NCI-H187 (cell line): ENCODE results near the gene ADD1.

ENCODE experiments used
- DNase-seq, 2 experiments: peaks; one replicate each; lab custom pipeline; 2025; lab: John Stamatoyannopoulos, UW

The ADD1 gene

DNA sequence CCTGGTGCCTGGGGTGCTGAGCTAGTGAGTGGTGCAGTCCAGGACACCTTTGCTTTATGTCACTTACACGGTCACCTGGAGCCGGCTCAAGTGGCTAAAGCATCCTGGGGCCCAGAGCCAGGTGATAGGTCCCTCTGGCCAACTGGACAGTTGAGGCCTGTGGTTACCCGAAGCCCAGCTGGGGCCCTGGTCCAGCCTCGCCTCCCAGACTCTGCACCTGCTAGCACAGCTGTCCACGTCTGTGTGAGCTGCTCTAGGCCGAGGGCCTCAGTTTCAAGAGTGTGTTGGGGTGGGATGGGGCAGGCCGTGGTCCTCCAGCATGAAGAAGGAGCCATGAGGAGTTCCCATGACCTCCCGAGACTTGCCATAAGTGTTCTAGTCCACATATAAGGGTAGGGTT, 7.7 kb upstream of the ADD1 start:
- no peak for DNase-seq

DNA sequence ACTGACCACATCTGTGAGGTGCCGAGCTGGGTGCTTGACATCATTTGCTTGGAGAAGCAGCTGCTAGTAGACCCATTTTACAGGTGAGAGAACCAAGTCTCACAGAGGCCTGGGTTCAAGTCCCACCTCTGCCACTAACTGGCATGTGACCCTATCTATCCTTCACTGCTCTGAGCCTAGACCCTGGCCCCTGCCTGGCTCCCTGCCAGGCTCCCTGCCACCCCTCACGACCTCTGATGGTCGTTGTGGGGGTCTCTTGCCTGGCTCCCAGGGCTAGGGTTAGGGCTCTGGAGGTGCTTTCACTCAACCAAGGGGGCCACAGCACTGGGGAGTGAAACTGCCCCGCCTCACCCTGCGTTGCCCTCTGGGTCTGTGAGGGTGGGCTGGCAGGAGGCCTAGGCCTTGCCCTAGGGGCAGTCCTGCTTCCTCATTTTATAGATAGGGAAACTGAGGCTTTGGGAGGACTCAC, 7.2 kb upstream of the ADD1 start:
- DNase-seq: no peak

DNA sequence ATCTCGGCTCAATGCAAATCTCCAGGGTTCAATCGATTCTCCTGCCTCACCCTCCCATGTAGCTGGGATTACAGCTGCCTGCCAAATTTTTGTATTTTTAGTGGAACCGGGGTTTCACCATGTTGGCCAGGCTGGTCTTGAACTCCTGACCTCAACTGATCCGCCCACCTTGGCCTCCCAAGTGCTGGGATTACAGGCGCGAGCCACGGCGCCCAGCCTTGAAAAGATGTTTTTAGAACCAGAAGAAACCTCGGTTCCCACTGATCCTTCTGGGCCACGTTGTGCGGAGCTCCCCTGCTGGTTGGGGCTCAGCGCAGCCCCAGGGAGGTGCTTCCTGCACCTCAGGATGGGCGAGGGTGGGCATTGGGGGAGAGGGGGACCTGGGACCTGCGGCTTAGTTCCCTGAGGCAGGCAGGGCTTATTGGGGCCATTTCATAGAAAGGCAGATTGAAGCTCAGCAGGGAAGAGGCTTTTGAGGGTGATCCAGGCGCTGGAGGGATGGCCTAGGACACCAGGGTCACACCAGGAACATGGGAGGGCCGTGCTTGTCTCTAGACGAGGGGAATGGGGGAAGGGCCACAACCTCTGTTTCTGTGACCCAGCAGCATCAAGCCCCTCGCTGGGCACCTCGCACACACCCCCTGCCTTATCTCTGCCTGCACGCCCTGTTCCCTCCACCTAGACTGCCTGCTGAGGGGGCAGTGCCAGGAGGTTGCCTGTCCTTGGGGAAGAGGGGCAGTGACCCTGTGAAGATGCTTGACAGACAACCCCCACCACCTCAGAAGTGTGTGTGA, 6.3 kb upstream of the ADD1 start:
- DNase-seq: no peak

DNA sequence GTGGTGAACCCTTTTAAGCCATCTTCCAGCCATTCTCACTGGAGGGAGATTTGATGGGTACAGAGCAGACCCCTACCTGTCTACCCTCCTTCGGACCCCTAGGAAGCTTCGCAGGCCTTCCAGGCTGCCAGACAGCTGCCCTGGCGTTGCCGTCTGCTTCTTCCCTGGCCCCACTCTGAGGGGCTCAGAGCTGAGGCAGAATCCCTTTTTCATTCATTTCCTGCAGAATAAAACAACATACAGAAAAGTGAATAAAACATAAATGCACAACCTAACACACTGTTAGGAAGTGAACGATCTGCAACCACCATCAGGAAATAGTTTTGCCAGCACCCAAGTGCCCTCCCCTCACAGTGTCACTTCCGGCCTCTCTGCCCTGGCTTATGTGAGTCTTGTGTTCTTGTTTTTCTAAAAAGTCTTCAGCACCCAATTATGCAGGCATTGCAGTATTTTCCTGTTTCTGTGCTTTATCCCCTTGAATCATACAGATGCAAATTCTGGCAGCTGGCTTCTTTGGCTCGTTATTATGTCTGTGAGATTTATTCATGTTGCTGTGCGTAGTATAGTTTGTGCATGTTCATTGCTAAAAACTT, 5.6 kb upstream of the ADD1 start:
- no peak for DNase-seq

DNA sequence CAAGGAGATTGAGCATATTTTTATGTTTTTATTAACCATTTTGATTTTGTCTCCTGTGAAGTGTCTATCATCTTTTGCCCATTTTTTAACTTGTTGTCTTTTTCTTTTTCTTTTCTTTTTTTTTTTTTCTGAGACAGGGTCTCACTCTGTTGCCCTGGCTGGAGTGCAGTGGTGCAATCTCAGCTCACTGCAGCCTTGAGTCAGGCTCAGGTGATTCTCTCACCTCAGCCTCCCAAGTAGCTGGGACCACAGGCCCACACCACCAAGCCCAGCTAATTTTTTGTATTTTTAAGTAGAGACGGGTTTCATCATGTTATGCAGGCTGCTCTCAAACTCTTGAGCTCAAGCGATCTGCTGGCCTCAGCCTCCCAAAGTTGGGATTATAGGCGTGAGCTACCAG, 4.6 kb upstream of the ADD1 start:
- no peak for DNase-seq

DNA sequence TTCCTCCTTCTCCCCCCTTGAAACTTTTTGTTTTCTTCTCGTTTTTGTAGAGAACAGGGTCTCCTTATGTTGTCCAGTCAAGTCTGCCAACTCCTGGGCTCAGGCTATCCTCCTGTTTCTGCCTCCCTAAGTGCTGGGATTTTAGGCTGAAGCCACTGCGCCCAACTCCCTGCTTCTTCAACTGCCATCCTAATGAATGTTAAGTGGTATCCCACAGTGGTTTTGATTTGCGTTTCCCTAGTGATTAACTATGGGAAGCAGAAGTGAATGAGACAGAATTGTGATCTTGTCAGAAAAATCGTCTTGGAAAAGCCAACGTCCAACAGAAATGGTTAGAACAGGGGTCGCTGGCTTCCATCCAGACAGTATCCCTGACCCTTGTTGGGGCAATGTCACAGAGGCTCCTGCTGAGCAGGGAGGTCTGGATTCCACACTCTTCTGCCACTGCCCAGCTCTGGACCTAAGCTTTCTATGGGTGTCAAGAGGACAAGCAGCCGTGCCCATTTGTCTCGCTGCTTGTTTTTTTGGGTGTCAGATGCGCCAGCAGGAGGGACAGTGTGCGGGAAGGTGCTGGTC, 869 bp upstream of the ADD1 start:
- no peak for DNase-seq

DNA sequence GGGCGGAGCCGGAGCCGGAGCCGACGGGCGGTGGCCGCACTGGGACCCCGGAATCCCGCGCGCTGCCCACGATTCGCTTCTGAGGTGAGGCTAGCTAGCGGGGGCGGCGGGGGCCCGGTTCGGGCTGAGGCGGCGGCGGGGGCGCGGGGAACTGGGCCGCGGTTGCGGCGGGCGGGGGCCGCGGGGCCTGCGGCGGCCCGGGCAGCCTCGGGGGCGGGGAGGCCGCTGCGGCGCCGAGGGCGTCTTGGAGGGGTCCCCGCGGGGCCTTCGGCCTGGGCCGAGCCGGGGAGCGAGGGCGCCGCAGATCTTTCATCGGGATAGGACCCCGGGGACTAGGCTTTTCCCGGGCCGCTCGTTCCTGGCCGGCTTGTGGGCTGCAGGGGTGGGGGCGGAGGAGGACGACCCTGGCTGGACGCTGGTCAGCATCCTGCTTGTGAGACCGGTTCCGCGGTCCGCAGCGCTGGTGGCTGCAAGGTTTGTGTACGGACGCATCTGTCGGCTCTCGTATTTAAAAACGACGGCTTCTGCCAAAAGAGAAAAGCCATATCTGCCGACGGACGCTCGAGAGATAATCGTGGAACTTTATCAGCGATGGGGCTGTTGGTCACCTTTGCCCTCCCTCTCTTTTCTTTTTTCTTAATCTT, 419 bp downstream of the ADD1 start:
- no peak for DNase-seq

DNA sequence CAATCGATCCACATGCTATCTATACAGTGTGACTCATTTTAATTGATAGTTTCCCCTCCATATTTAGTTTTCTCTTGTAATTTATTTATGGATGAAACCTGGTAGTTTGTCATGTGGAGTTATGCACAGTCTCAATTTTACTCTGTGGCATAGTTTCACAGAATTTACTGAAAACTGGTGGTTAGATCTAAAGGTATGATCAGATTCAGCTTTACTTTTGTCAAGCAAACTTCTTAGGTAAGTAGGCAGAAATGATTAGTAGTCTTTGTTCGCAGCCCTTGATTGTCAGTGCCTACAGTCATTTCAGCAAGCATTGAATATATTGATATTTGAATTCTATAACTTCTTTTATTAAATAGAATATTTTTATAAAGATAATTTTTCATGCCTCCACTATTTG, 2.5 kb downstream of the ADD1 start:
- DNase-seq: no peak

DNA sequence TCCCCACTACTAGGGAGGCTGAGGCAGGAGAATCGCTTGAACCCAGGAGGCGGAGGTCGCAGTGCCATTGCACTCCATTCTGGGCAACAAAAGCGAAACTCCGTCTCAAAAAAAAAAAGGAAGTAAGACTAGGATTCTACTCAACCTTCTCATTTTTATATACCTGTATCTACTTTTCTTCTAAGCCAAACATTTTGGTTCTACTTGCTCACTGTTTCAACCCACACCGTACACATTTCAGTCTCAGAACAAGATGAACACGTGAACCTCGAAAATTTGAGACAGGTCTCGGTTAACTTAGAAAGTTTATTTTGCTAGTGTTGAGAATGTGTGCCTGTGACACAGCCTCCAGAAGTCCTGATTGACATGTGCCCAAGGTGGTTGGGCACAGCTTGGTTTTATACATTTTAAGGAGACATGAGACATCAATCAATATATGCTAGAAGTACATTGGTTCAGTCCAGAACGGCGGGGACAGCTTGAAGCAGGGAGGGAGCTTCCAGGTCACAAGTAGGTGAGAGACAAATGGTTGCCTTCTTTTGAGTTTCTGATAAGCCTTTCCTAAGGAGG, 3.7 kb downstream of the ADD1 start:
- DNase-seq: no peak

DNA sequence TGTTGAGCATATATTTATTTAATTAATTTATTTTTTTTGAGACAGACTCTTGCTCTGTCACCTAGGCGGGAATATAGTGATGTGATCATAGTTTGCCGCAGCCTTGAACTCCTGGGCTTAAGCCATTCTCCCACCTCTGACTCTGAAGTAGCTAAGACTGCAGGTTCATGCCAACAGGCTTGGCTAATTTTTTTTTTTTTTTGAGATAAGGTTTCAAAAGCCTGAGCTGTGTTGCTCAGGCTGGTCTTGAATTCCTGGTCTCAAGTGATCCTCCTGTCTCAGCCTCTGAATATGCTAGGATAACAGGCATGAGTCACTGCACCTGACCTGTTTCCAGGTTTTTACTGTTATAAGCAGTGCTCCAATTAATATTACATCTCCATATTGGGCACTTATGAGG, 4.8 kb downstream of the ADD1 start:
- no peak for DNase-seq

DNA sequence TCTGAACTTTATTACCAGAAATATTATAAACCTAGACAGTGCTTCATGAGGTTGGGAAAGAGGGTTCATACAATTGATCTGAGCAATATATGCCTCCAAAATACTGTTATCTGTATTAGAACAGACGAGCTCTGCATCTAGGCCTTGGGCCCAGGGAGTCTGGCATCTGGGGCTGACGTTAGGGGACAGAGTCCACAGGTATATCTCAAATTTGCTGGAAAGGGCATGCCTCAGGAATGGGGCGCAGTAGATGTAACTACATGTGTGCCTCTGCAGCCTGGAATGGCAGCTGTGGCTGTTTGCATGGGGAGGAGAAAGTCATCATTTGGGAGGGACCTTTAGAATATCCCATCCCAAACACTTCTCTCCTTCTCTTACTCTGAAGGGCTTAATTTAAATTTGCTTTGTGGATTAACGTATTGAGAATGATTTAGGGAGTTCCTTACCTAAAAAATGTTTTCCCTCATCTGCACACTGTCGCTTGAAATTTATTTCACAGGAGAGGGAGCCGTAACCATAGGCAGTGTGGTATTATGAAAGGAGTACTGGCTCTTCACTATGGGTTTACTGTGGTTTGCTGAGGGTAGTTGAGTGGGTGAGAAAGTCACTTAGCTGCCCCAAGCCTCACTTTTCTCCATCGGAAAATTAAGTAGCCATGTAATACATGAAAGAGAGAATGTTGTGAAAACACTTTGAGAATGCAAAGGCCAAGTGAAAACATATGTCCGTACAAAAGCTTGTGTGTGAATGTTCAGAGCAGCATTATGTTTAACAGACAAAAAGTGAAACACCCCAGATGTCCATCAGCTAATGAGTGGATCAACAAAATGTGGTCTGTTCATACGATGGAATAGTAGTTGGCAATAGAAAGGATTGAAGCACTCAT, 5.9 kb downstream of the ADD1 start:
- DNase-seq: no peak

DNA sequence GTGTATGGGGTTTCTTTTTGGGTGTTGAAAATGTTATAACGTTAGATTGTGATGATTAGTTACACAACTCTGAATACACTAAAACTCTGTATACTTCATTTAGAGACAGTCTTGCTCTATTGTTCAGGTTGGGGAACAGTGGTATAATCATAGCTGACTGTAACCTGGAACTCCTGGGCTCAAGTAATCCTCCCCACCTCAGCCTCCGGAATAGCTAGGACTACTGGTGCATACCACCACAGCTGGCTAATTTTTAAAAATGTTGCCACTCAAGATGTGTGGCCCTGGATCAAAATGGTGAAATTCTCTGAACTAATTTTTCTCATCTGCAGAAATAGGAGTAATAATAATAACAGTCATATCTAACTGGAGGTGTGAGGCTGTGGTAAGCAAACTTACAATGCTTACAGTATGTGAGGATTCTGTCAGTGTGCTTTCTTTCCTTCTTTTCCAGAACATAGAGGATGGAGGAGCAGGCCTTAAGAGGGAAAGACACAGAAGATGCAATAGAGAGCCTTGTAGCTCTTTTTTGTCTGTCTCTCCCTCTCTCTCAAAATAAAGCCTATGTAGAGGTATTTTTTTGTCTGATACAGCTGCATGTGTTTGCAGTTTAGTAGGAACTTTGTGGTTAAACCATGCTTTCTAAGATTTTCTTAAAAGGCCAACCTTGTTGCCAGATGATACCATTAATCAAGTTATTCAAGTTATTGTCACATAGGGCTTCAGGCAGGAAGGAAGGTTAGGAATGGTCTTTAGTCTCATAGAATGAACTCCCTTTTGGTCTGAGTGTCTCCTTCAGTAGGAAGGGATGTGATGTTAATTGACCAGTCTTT, 7.5 kb downstream of the ADD1 start:
- DNase-seq: no peak

DNA sequence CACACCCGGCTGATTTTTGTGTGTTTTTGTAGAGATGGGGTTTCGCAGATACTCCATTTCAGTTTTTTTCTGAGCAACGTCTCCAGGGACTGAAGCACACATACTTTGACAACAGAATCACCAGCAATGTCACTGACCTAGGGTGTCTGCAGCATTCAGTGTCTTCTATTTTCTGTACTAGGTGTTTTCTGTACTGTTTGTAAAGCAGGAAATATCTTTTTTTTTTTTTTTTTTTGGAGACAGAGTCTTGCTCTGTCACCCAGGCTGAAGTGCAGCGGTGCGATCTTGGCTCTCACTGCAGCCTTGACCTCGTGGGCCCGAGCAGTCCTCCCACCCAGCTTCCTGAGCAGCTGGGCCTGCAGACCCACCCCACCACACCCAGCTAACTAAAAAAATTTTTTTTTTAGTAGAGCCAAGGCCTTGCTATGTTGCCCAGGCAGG, 8.9 kb downstream of the ADD1 start:
- DNase-seq: no peak

DNA sequence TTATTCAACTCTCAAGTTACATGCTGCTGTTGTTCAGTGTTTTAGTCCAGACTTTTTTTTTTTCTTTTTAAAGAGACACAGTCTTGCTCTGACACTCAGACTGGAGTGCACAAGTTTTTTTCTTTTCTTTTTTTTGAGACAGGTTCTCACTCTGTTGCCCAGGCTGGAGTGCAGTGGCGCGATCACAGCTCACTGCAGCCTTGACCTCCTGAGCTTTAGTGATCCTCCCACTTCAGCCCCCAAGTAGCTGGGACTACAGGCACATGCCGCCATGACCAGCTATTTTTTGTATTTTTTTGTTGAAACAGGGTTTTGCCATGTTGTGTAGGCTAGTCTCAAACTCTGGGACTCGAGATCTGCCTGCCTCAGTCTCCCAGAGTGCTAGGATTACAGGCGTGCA, 11.9 kb downstream of the ADD1 start:
- DNase-seq: no peak

DNA sequence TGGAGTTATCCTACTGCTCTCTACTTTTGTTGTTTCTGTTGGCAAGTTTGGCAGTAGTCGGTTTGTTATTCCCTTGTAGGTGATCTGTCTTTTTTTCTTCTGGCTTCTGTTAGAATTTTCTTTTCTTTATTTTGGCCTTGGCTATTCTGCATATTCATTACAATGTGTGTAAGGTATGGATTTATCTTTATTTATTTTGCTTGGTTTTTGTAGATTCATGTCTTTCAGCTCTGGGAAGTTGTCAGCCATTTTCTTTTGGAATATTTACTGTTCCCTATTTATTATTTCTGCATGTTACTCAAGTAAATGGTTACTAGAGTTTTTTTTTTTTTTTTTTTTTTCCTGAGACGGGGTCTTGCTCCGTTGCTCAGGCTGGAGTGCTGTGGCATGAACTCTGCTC, 12.6 kb downstream of the ADD1 start:
- no peak for DNase-seq

DNA sequence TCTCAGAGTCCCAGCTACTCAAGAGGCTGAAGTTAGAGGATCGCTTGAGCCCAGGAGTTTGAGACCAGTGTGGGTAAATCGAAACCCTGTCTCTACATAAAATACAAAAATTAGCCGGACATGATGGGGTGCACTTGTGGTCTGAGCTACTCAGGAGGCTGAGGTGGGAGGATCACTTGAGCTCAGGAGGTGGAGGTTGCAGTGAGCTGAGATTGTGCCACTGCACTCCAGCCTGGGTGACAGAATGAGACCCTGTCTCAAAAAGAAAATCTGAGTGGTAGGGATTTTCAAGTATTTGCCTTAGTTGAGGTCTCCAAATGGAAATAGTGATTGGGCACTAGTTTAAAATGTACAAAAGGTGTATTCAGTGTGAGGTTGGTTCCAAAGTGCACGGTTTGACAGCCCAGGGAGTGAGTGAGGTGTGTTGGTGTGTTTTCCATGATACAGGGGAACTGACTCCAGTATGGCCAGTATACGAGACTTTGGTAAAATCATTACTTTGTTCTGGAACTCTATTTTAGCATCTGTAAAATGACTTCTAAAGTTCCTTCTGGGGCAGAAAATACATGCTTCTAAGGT, 13.8 kb downstream of the ADD1 start:
- no peak for DNase-seq

DNA sequence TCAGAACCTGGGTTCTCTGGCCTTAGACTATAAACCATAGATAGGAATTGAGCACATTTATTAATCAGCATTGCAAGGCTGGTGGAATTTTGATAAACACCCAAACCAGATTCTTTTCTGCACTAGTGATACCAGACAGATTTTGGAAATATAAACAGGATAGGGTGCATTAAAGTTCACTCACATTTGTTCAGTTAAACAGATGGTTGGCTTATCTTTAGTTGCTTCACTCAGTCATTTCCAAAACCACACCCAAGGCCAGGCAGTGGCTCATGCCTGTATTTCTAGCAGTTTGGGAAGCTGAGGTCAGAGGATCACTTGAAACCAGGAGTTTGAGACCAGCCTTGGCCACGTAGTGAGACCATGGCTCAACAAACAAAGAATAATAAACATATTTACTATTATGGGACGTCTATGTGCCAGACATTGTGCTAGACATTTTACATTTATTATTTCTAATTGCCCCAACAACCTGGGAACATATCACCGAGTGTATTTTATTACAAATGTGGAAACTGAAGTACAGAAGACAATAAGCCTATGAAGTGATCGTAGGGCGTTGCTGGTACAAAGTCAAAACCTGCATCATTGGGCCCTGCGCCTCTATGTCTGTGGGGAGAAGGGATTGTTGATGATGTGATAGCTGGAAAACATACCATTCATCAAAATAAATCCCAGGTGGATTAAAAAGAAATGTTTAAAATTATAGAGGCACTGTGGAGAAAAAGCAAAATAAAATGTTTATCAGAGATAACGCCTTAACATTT, 15.0 kb downstream of the ADD1 start:
- no peak for DNase-seq

DNA sequence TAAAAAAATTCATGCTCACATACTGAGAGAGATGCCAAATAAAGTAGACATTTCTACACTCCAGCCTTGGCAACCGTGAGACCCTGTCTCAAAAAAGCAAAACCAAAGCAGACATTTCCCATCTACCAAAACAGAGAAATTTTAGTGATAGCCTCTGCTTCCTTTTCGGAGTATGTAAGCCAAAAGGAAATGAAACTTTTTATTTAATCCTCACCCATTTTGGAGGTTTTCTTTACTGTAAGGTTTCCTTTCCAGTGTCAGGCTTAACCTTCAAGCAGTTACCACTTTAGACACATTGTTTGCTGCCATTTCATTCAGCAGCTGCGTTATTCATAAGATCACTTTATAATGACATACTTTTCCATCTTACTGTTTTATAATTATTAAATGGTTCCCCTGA, 15.9 kb downstream of the ADD1 start:
- no peak for DNase-seq
